Stimulated activated memory B cell treated with anti-CD40 and anti-IgM and Interleukin-4, amounts not matched to agents 10 μg/mL and 1 μg/mL and 100 μg/mL, for 72 hours (primary cell): ENCODE results near the gene NOX4.
"Not testable (repeated sequence)": the region's sequence is repeated elsewhere in the genome, so short reads cannot be mapped to it uniquely, and the experiment has no call there.

Experiments used
- ATAC-seq: fragments of 150-1000 bp; cut with Tn5 transposase; 2 replicates; pipeline ENCODE4 v1.10.0; 2021
- H3K27ac Mint-ChIP-seq: one replicate; pipeline ENCODE4 v1.8.0; 2022; ENCODE audit warnings: mild to moderate bottlenecking, mixed read lengths
- H3K27me3 Mint-ChIP-seq: one replicate; pipeline ENCODE4 v1.8.0; 2022; ENCODE audit warnings: mixed read lengths
- H3K36me3 Mint-ChIP-seq: one replicate; pipeline ENCODE4 v1.8.0; 2022; ENCODE audit warnings: mixed read lengths
- H3K4me1 Mint-ChIP-seq: one replicate; pipeline ENCODE4 v1.8.0; 2022; ENCODE audit warnings: mixed read lengths
- H3K4me3 Mint-ChIP-seq: one replicate; pipeline ENCODE4 v1.8.0; 2022; ENCODE audit warnings: mild to moderate bottlenecking, moderate library complexity, mixed read lengths
- H3K9me3 Mint-ChIP-seq: one replicate; pipeline ENCODE4 v1.8.0; 2022; ENCODE audit warnings: mixed read lengths

Gene NOX4

GRCh38 chr11:89436071-89436470 is 55.1 kb downstream of the NOX4 start:
- no peak for ATAC-seq
- Mint-ChIP-seq H3K27me3 (no peaks in the 10 kb centered on the region), H3K4me3 (no peak overlapping the region), H3K9me3 (peaks cover 6% of the 10 kb centered on the region), H3K4me1 (no peaks in the 10 kb centered on the region), H3K27ac (no peak overlapping the region), H3K36me3 (no peaks in the 10 kb centered on the region)

GRCh38 chr11:89433278-89433677 is 57.9 kb downstream of the NOX4 start:
- Mint-ChIP-seq H3K4me3 (no peak overlapping the region), H3K27ac (no peak overlapping the region), H3K9me3 (peaks cover 12% of the 10 kb centered on the region), H3K36me3 (no peaks in the 10 kb centered on the region), H3K27me3 (no peaks in the 10 kb centered on the region), H3K4me1 (no peaks in the 10 kb centered on the region)
- no peak for ATAC-seq

GRCh38 chr11:89432182-89432581 is 59.0 kb downstream of the NOX4 start:
- peaks cover 12% of the 10 kb centered on the region for H3K9me3 Mint-ChIP-seq
- not testable (repeated sequence) for H3K27ac Mint-ChIP-seq, H3K4me1 Mint-ChIP-seq, H3K36me3 Mint-ChIP-seq, H3K4me3 Mint-ChIP-seq, ATAC-seq, H3K27me3 Mint-ChIP-seq

- H3K4me3 Mint-ChIP-seq, H3K4me1 Mint-ChIP-seq, ATAC-seq, H3K9me3 Mint-ChIP-seq, H3K27me3 Mint-ChIP-seq, H3K27ac Mint-ChIP-seq, H3K36me3 Mint-ChIP-seq: not testable (repeated sequence)
These were observed 64.7 kb downstream of the NOX4 start for GRCh38 chr11:89426501-89426900.

GRCh38 chr11:89421718-89422117 is 69.5 kb downstream of the NOX4 start:
- Mint-ChIP-seq H3K4me3 (no peak overlapping the region), H3K27me3 (no peaks in the 10 kb centered on the region), H3K4me1 (no peaks in the 10 kb centered on the region), H3K27ac (no peak overlapping the region), H3K36me3 (no peaks in the 10 kb centered on the region), H3K9me3 (no peaks in the 10 kb centered on the region)
- no peak for ATAC-seq

GRCh38 chr11:89420981-89421380 is 70.2 kb downstream of the NOX4 start:
- H3K4me3 Mint-ChIP-seq: no peak overlapping the region
- no peak for ATAC-seq
- no peaks in the 10 kb centered on the region for H3K36me3 Mint-ChIP-seq
- H3K27me3 Mint-ChIP-seq: no peaks in the 10 kb centered on the region
- no peaks in the 10 kb centered on the region for H3K4me1 Mint-ChIP-seq
- H3K27ac Mint-ChIP-seq: no peak overlapping the region
- no peaks in the 10 kb centered on the region for H3K9me3 Mint-ChIP-seq

- no peak for ATAC-seq
- no peak overlapping the region for H3K27ac Mint-ChIP-seq
- H3K4me3 Mint-ChIP-seq: no peak overlapping the region
- peaks cover 2% of the 10 kb centered on the region for H3K9me3 Mint-ChIP-seq
- no peaks in the 10 kb centered on the region for H3K36me3 Mint-ChIP-seq
- H3K4me1 Mint-ChIP-seq: no peaks in the 10 kb centered on the region
- H3K27me3 Mint-ChIP-seq: no peaks in the 10 kb centered on the region
These were observed 74.2 kb downstream of the NOX4 start for GRCh38 chr11:89416961-89417360.

- H3K27ac Mint-ChIP-seq, H3K4me3 Mint-ChIP-seq, H3K27me3 Mint-ChIP-seq, H3K36me3 Mint-ChIP-seq, ATAC-seq, H3K9me3 Mint-ChIP-seq, H3K4me1 Mint-ChIP-seq: not testable (repeated sequence)
These were observed 80.1 kb downstream of the NOX4 start for GRCh38 chr11:89411112-89411511.

GRCh38 chr11:89410666-89411065 is 80.5 kb downstream of the NOX4 start:
- not testable (repeated sequence) for H3K4me3 Mint-ChIP-seq, ATAC-seq, H3K36me3 Mint-ChIP-seq, H3K4me1 Mint-ChIP-seq, H3K9me3 Mint-ChIP-seq, H3K27me3 Mint-ChIP-seq, H3K27ac Mint-ChIP-seq

GRCh38 chr11:89408441-89408840 is 82.7 kb downstream of the NOX4 start:
- H3K4me3 Mint-ChIP-seq, ATAC-seq, H3K4me1 Mint-ChIP-seq, H3K27ac Mint-ChIP-seq, H3K36me3 Mint-ChIP-seq, H3K27me3 Mint-ChIP-seq, H3K9me3 Mint-ChIP-seq: not testable (repeated sequence)

- H3K9me3 Mint-ChIP-seq: no peaks in the 10 kb centered on the region
- no peaks in the 10 kb centered on the region for H3K4me1 Mint-ChIP-seq
- no peak overlapping the region for H3K27ac Mint-ChIP-seq
- no peaks in the 10 kb centered on the region for H3K36me3 Mint-ChIP-seq
- no peak overlapping the region for H3K4me3 Mint-ChIP-seq
- no peak for ATAC-seq
- no peaks in the 10 kb centered on the region for H3K27me3 Mint-ChIP-seq
These were observed 85.5 kb downstream of the NOX4 start for GRCh38 chr11:89405629-89406028.

GRCh38 chr11:89391654-89392053 is 99.5 kb downstream of the NOX4 start:
- not testable (repeated sequence) for ATAC-seq, H3K27me3 Mint-ChIP-seq, H3K4me1 Mint-ChIP-seq, H3K9me3 Mint-ChIP-seq, H3K27ac Mint-ChIP-seq, H3K4me3 Mint-ChIP-seq, H3K36me3 Mint-ChIP-seq

GRCh38 chr11:89387501-89387900 is 103.7 kb downstream of the NOX4 start:
- not testable (repeated sequence) for H3K9me3 Mint-ChIP-seq, H3K27ac Mint-ChIP-seq, H3K4me3 Mint-ChIP-seq

GRCh38 chr11:89382986-89383385 is 108.2 kb downstream of the NOX4 start:
- H3K9me3 Mint-ChIP-seq: peaks cover 15% of the 10 kb centered on the region
- H3K27ac Mint-ChIP-seq, ATAC-seq, H3K4me1 Mint-ChIP-seq, H3K36me3 Mint-ChIP-seq, H3K4me3 Mint-ChIP-seq, H3K27me3 Mint-ChIP-seq: not testable (repeated sequence)

More at GRCh38 chr11:89387501-89387900, 103.7 kb downstream of the NOX4 start:
- H3K27me3 Mint-ChIP-seq, H3K4me1 Mint-ChIP-seq, H3K36me3 Mint-ChIP-seq, ATAC-seq: not testable (repeated sequence)

- no peak for ATAC-seq
- Mint-ChIP-seq H3K9me3 (peaks cover 17% of the 10 kb centered on the region), H3K36me3 (no peaks in the 10 kb centered on the region), H3K4me1 (no peaks in the 10 kb centered on the region), H3K4me3 (no peak overlapping the region), H3K27me3 (no peaks in the 10 kb centered on the region), H3K27ac (no peak overlapping the region)
These were observed 110.1 kb downstream of the NOX4 start for GRCh38 chr11:89381094-89381493.

GRCh38 chr11:89379976-89380771 is 111.0 kb downstream of the NOX4 start:
- ATAC-seq, H3K27me3 Mint-ChIP-seq, H3K27ac Mint-ChIP-seq, H3K4me1 Mint-ChIP-seq, H3K36me3 Mint-ChIP-seq, H3K4me3 Mint-ChIP-seq: not testable (repeated sequence)
- peaks cover 17% of the 10 kb centered on the region for H3K9me3 Mint-ChIP-seq

GRCh38 chr11:89378986-89379385 is 112.2 kb downstream of the NOX4 start:
- H3K4me1 Mint-ChIP-seq, H3K36me3 Mint-ChIP-seq, H3K27ac Mint-ChIP-seq, H3K4me3 Mint-ChIP-seq, H3K27me3 Mint-ChIP-seq, ATAC-seq: not testable (repeated sequence)
- H3K9me3 Mint-ChIP-seq: peaks cover 17% of the 10 kb centered on the region
